ENCODE measurements around the gene HDAC4.

DNA sequence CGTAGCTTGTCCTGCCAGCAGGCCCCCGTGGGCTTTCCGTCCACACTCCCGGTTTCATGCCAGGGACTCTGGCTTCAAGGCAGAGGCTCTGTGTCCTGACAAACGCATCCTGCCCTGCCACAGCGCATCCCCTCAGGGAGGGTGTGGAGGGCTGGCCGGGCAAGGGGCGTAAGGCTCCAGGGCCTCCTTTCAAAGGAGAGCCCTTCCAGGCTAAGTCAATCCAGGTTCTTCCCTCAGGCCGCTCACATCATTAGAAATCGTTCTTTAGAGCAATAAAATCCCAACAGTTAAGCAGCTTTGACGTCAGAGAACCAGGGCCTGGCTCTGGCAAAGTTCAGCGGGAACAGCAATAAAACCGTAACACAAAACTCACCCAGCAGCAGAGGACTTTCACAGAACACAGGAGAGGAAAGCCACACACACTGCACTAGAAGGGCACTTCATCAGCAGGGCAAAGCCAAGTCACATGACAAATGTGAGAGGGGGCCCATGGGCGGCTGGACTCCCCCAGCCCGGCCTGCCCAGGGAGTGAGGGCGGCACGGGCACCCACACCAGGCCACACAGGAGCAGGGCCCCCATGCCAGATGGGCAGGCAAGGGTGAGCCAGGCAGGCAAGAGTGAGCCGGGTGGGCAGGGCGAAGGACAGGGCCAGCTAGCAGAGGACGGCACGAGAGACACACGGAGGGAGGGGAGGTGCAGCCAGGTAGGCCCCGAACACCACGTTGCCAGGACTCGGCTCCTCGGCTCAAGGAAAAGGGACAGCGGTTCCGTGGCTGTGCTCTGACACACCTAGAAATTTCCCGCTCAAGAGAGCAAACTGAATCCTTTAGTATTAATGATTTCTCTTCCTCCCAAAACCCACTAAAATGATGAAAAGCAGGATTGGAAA, 52.0 kb downstream of the HDAC4 start:
- TF ChIP-seq POLR2A (IDR thresholded peaks at IDR 0.05) = no peak
- TF ChIP-seq, protein P1, sequence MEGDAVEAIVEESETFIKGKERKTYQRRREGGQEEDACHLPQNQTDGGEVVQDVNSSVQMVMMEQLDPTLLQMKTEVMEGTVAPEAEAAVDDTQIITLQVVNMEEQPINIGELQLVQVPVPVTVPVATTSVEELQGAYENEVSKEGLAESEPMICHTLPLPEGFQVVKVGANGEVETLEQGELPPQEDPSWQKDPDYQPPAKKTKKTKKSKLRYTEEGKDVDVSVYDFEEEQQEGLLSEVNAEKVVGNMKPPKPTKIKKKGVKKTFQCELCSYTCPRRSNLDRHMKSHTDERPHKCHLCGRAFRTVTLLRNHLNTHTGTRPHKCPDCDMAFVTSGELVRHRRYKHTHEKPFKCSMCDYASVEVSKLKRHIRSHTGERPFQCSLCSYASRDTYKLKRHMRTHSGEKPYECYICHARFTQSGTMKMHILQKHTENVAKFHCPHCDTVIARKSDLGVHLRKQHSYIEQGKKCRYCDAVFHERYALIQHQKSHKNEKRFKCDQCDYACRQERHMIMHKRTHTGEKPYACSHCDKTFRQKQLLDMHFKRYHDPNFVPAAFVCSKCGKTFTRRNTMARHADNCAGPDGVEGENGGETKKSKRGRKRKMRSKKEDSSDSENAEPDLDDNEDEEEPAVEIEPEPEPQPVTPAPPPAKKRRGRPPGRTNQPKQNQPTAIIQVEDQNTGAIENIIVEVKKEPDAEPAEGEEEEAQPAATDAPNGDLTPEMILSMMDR (IDR thresholded peaks at IDR 0.05) = no peak
